A673 (cell line): ENCODE data around the gene MARCO. TPM values are rescaled to one million over a fixed set of nuclear protein-coding genes. Genes with fewer than 3 reads are reported as not detected.

Experiments
- BruUV-seq: library from RNA; stranded (reverse); fragments of 400-500 nt; replicated peaks from 2 replicates; lab custom pipeline; 2021; lab: Mats Ljungman, UMichigan
- CTCF ChIA-PET: fragments of 300-600 bp; sonication (Branson Sonifier 250); formaldehyde crosslinking; loops from one replicate; lab custom pipeline; 2022; ENCODE audit warnings: antibody characterized with exemption; lab: Charles Lee
- POLR2A ChIA-PET: fragments of 300-600 bp; sonication (Branson Sonifier 250); formaldehyde crosslinking; loops from one replicate; lab custom pipeline; 2022; ENCODE audit warnings: antibody characterized with exemption; ENCODE audit not compliant: low non-redundant PET; lab: Charles Lee
- DNase-seq: peaks from one replicate; pipeline ENCODE4 v3.0.0-alpha.2; 2015; ENCODE audit warnings: low spot score
- H3K27ac ChIP-seq: fragments of 200-600 bp; sonication (generic); 2 replicates; pipeline ENCODE4 v1.5.1; 2016; ENCODE audit warnings: mixed run types, low read depth, mild to moderate bottlenecking, mixed read lengths, antibody characterized with exemption, low read length; ENCODE audit not compliant: poor library complexity, severe bottlenecking
- H3K27me3 ChIP-seq: fragments of 200-600 bp; sonication (generic); replicated peaks from 2 replicates; pipeline ENCODE4 v1.6.1; 2017; ENCODE audit warnings: mixed run types, low read depth, mild to moderate bottlenecking, mixed read lengths, antibody characterized with exemption, low read length; ENCODE audit not compliant: insufficient read depth, poor library complexity
- H3K36me3 ChIP-seq: fragments of 200-600 bp; sonication (generic); 2 replicates; pipeline ENCODE4 v1.6.1; 2016; ENCODE audit warnings: mixed run types, mild to moderate bottlenecking, mixed read lengths, antibody characterized with exemption, low read length; ENCODE audit not compliant: insufficient read depth, poor library complexity, severe bottlenecking
- H3K4me1 ChIP-seq: fragments of 200-600 bp; sonication (generic); 2 replicates; pipeline ENCODE4 v1.6.1; 2017; ENCODE audit warnings: mixed run types, mild to moderate bottlenecking, mixed read lengths, antibody characterized with exemption, low read length; ENCODE audit not compliant: insufficient read depth, poor library complexity, severe bottlenecking
- H3K4me3 ChIP-seq: fragments of 200-600 bp; sonication (generic); 2 replicates; pipeline ENCODE4 v1.5.1; 2016; ENCODE audit warnings: low read depth, mixed run types, mild to moderate bottlenecking, mixed read lengths, low read length; ENCODE audit not compliant: poor library complexity, severe bottlenecking
- H3K9me3 ChIP-seq: fragments of 200-600 bp; sonication (generic); 2 replicates; pipeline ENCODE4 v1.6.1; 2016; ENCODE audit warnings: mixed run types, low read depth, mild to moderate bottlenecking, mixed read lengths, antibody characterized with exemption, low read length; ENCODE audit not compliant: poor library complexity, severe bottlenecking
- CTCF ChIP-seq: fragments of 300-800, 200-600 bp; sonication (generic); conservative IDR thresholded peaks from 2 replicates; pipeline ENCODE4 v1.5.1; 2017; ENCODE audit warnings: low read depth, mild to moderate bottlenecking, antibody characterized with exemption, low read length, moderate library complexity, mixed read lengths
- EZH2 ChIP-seq: fragments of 200-600 bp; sonication (generic); IDR thresholded peaks from 2 replicates; pipeline ENCODE4 v1.6.1; 2017; ENCODE audit warnings: borderline replicate concordance, low read depth, mild to moderate bottlenecking, mixed read lengths, antibody characterized with exemption, low read length; ENCODE audit not compliant: poor library complexity, severe bottlenecking
- intact Hi-C: fragments of 100-400 bp; cut with micrococcal nuclease; formaldehyde crosslinking; loops from one replicate; pipeline ENCODE4 v1.10.0; 2022; ENCODE audit not compliant: unreplicated experiment
- total RNA-seq: library from RNA; stranded (reverse); gene quantifications from 2 replicates; pipeline ENCODE4 v1.2.3, GENCODE V29; 2021

The MARCO gene
- total RNA-seq, 1 experiment from 2014 or later, result not detected

- H3K4me3 ChIP-seq, result no peak overlapping the region
- intact Hi-C loops, result loop anchor here (5.0 kb wide), 1 partner anchor 123 kb away; no protein-coding TSS in a partner anchor
- POLR2A ChIA-PET, result no interaction called here
- H3K27me3 ChIP-seq, result peaks cover 20% of the 10 kb centered on the region
- H3K9me3 ChIP-seq, result no peaks in the 10 kb centered on the region
- no peak for TF ChIP-seq EZH2
- no peak for TF ChIP-seq CTCF
- DNase-seq, result no peak
- no peaks in the 10 kb centered on the region for H3K4me1 ChIP-seq
- no peaks in the 10 kb centered on the region for H3K36me3 ChIP-seq
- no TSS peak for BruUV-seq
- CTCF ChIA-PET, result no interaction called here
- H3K27ac ChIP-seq, result no peak overlapping the region
These were observed 63.6 kb downstream of the MARCO start for GRCh38 chr2:119005555-119005954.

GRCh38 chr2:119006441-119006840, 64.4 kb downstream of the MARCO start:
- Histone ChIP-seq H3K27ac (no peak overlapping the region), H3K27me3 (peaks cover 27% of the 10 kb centered on the region), H3K4me3 (no peak overlapping the region), H3K9me3 (no peaks in the 10 kb centered on the region), H3K4me1 (no peaks in the 10 kb centered on the region), H3K36me3 (no peaks in the 10 kb centered on the region)
- intact Hi-C loops, result loop anchor here (5.0 kb wide), 1 partner anchor 124 kb away; no protein-coding TSS in a partner anchor
- BruUV-seq, result no TSS peak
- TF ChIP-seq EZH2 (no peak), CTCF (no peak)
- ChIA-PET POLR2A (no interaction called here), CTCF (no interaction called here)
- DNase-seq, result no peak

DNA sequence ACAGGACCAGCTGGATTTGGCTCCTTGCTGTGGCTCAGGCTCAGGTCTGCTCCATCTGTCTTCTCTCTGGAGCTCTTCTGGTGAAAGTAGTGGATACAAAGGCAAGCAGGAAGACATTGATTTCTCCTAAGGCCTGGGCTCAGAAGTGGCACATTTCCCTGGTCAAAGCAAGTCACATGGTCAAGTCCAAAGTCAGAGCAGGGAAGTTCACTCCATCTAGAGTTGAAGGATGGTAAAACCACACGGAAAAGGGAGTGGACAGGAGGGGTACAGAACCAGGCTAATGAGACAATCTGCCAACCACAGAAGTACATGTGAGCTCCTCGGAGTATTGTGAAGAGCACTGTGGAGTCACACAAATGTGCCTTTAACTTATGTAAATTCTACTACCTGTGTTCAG, 66.1 kb downstream of the MARCO start:
- no peak for DNase-seq
- H3K27ac ChIP-seq, result no peak overlapping the region
- TF ChIP-seq EZH2 (no peak), CTCF (peak; percentile 20; the same call in 1 of the 2 replicates)
- no peaks in the 10 kb centered on the region for H3K36me3 ChIP-seq
- peaks cover 27% of the 10 kb centered on the region for H3K27me3 ChIP-seq
- H3K4me3 ChIP-seq, result no peak overlapping the region
- no TSS peak for BruUV-seq
- H3K4me1 ChIP-seq, result no peaks in the 10 kb centered on the region
- ChIA-PET CTCF (no interaction called here), POLR2A (no interaction called here)
- H3K9me3 ChIP-seq, result no peaks in the 10 kb centered on the region
- intact Hi-C loops, result loop anchor here (5.0 kb wide), 1 partner anchor 126 kb away; no protein-coding TSS in a partner anchor
